Neural progenitor cell (in vitro differentiated cells): ENCODE results near the gene OSM. TPM values are rescaled to one million over a fixed set of nuclear protein-coding genes. Genes with fewer than 3 reads are reported as not detected.

Source experiments
- DNase-seq: peaks from one replicate; pipeline ENCODE4 v3.0.0-alpha.2; 2016; ENCODE audit warnings: low spot score
- H2AFZ ChIP-seq: fragments of 200-600 bp; sonication (generic); replicated peaks from 2 replicates; pipeline ENCODE4 v1.6.1; 2016; ENCODE audit warnings: antibody characterized with exemption
- H3F3A ChIP-seq: fragments of 200-600 bp; sonication (generic); 2 replicates; pipeline ENCODE4 v1.6.1; 2016; ENCODE audit warnings: antibody characterized with exemption, low read depth
- H3K27ac ChIP-seq: fragments of 200-600 bp; sonication (generic); 2 replicates; pipeline ENCODE4 v1.5.1; 2016; ENCODE audit warnings: mild to moderate bottlenecking
- H3K27me3 ChIP-seq: fragments of 200-600 bp; sonication (generic); 2 replicates; pipeline ENCODE4 v1.6.1; 2016; ENCODE audit warnings: mild to moderate bottlenecking, moderate library complexity
- H3K36me3 ChIP-seq: fragments of 200-600 bp; sonication (generic); 2 replicates; pipeline ENCODE4 v1.5.1; 2016
- H3K4me1 ChIP-seq: fragments of 200-600 bp; sonication (generic); 2 replicates; pipeline ENCODE4 v1.6.1; 2016; ENCODE audit warnings: mixed run types
- H3K4me2 ChIP-seq: fragments of 200-600 bp; sonication (generic); 2 replicates; pipeline ENCODE4 v1.6.1; 2016
- H3K4me3 ChIP-seq: fragments of 200-600 bp; sonication (generic); 2 replicates; pipeline ENCODE4 v1.5.1; 2016
- H3K79me2 ChIP-seq: fragments of 200-600 bp; sonication (generic); 2 replicates; pipeline ENCODE4 v1.6.1; 2016; ENCODE audit warnings: low read depth
- H3K9ac ChIP-seq: fragments of 200-600 bp; sonication (generic); 2 replicates; pipeline ENCODE4 v1.6.1; 2016
- H3K9me3 ChIP-seq: fragments of 200-600 bp; sonication (generic); 2 replicates; pipeline ENCODE4 v1.5.1; 2016; ENCODE audit warnings: low read depth
- H4K20me1 ChIP-seq: fragments of 200-600 bp; sonication (generic); 2 replicates; pipeline ENCODE4 v1.6.1; 2016; ENCODE audit warnings: low read depth
- H3K27ac Mint-ChIP-seq: 3 replicates; pipeline ENCODE4 v1.8.0; 2021; ENCODE audit warnings: mixed read lengths
- H3K27me3 Mint-ChIP-seq: 2 replicates; pipeline ENCODE4 v1.8.0; 2022; ENCODE audit warnings: low read depth, mild to moderate bottlenecking, inconsistent platforms, moderate library complexity, mixed read lengths; ENCODE audit not compliant: insufficient read depth
- H3K36me3 Mint-ChIP-seq: 3 replicates; pipeline ENCODE4 v1.8.0; 2021; ENCODE audit warnings: mixed read lengths
- H3K4me1 Mint-ChIP-seq: 3 replicates; pipeline ENCODE4 v1.8.0; 2021; ENCODE audit warnings: mixed read lengths
- H3K4me3 Mint-ChIP-seq: 3 replicates; pipeline ENCODE4 v1.8.0; 2021; ENCODE audit warnings: mild to moderate bottlenecking, moderate library complexity, mixed read lengths
- H3K9me3 Mint-ChIP-seq: 3 replicates; pipeline ENCODE4 v1.8.0; 2020; ENCODE audit warnings: mixed read lengths
- CTCF ChIP-seq: fragments of 200-600 bp; sonication (generic); IDR thresholded peaks from 2 replicates; pipeline ENCODE4 v1.5.1; 2017; ENCODE audit warnings: antibody characterized with exemption, mild to moderate bottlenecking
- EZH2 ChIP-seq: fragments of 200-600 bp; sonication (generic); IDR thresholded peaks from 2 replicates; pipeline ENCODE4 v1.6.1; 2017; ENCODE audit warnings: antibody characterized with exemption, mild to moderate bottlenecking, moderate library complexity
- EZH2phosphoT487 ChIP-seq: fragments of 200-600 bp; sonication (generic); IDR thresholded peaks from 2 replicates; pipeline ENCODE4 v1.6.1; 2017; ENCODE audit warnings: antibody characterized with exemption
- total RNA-seq: library from RNA; depleted of rRNA; stranded (reverse); fragments of >200 nt; gene quantifications from 2 replicates; pipeline ENCODE4 v1.2.3, GENCODE V29; 2015; ENCODE audit warnings: low replicate concordance

Gene OSM
- total RNA-seq, 1 donor from 2014 or later = not detected

DNA sequence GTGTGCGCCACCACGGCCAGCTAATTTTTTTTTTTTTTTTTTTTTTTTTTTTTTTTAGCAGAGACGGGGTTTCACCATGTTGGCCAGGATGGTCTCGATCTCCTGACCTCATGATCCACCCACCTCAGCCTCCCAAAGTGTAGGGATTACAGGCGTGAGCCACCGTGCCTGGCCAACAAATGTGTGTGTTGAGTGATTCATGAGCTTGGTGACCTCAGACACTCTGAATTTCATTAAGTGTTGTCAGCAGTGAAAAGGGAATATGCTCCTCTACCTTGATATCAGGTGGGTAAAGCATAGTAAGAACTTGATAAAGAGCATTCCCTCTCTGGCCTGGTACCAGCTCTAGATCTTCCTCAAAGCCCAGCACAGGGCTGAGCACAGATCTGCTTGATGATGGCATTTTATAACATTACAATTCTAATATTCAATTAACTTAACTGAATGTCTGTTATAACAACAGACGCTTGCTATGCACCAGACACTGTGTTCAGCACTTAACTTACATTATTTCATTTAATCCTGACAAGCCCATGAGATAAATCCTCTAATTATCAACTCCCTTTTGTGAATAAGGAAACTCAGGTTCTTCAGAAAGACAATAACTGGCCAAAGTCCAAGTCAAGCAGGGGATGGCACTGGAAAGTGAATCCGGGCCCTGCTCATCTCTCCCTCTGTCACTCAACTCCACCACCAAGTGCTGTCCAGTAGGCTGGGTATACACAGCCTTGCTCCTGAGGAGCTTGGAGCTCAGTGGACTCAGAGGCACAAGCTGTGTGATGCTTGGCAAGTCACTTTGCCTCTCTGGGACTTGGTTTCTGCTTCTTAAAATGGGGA, 47.1 kb upstream of the OSM start:
- Histone ChIP-seq H4K20me1 (peaks cover 15% of the 10 kb centered on the region), H3K4me3 (no peak overlapping the region), H3K9me3 (no peaks in the 10 kb centered on the region), H3K4me1 (no peaks in the 10 kb centered on the region), H3F3A (no peaks in the 10 kb centered on the region), H2AFZ (no peak overlapping the region), H3K79me2 (no peaks in the 10 kb centered on the region), H3K27me3 (no peaks in the 10 kb centered on the region), H3K4me2 (no peak overlapping the region), H3K27ac (no peak overlapping the region), H3K9ac (no peak overlapping the region), H3K36me3 (no peaks in the 10 kb centered on the region)
- no peak for DNase-seq
- TF ChIP-seq EZH2 = no peak
- TF ChIP-seq CTCF = no peak
- no peak for TF ChIP-seq EZH2phosphoT487
- peaks cover 4% of the 10 kb centered on the region for H3K4me1 Mint-ChIP-seq
- H3K27ac Mint-ChIP-seq = no peak overlapping the region
- H3K36me3 Mint-ChIP-seq = no peaks in the 10 kb centered on the region
- H3K27me3 Mint-ChIP-seq = peaks cover 2% of the 10 kb centered on the region
- H3K9me3 Mint-ChIP-seq = no peaks in the 10 kb centered on the region
- no peak overlapping the region for H3K4me3 Mint-ChIP-seq

DNA sequence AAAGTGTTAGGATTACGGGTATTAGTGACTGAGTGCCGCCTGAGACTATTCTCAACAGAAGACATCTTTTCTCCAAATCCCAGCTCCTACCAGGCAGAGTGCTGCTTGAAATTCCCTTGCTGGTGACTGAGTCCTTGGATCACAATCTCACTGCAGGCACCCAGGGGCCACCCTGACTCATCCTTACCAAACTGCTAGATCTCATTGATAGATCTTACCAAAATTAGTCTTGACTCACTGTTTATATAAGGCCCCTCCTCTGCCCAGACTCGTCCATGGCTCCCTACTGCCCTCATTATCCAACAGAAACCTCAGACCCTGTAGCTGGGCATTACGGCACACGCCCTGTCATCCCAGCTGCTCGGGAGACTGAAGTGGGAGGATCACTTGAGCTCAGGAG, 45.4 kb upstream of the OSM start:
- Histone ChIP-seq H3K9me3 (no peaks in the 10 kb centered on the region), H3F3A (no peaks in the 10 kb centered on the region), H3K4me2 (no peak overlapping the region), H3K4me1 (no peaks in the 10 kb centered on the region), H3K27ac (no peak overlapping the region), H3K27me3 (no peaks in the 10 kb centered on the region), H3K79me2 (no peaks in the 10 kb centered on the region), H4K20me1 (peaks cover 6% of the 10 kb centered on the region), H3K9ac (no peak overlapping the region), H2AFZ (no peak overlapping the region), H3K4me3 (no peak overlapping the region), H3K36me3 (no peaks in the 10 kb centered on the region)
- Mint-ChIP-seq H3K27me3 (peaks cover 2% of the 10 kb centered on the region), H3K9me3 (no peaks in the 10 kb centered on the region), H3K4me3 (no peak overlapping the region), H3K36me3 (no peaks in the 10 kb centered on the region), H3K27ac (no peak overlapping the region), H3K4me1 (peaks cover 6% of the 10 kb centered on the region)
- TF ChIP-seq EZH2phosphoT487 = no peak
- no peak for TF ChIP-seq EZH2
- TF ChIP-seq CTCF = no peak
- DNase-seq = no peak

GRCh38 chr22:30310881-30311771, 44.5 kb upstream of the OSM start:
- H2AFZ ChIP-seq = no peak overlapping the region
- DNase-seq = no peak
- H3K27ac ChIP-seq = no peak overlapping the region
- no peak overlapping the region for H3K4me2 ChIP-seq
- H3K4me1 ChIP-seq = no peaks in the 10 kb centered on the region
- H3K9me3 ChIP-seq = no peaks in the 10 kb centered on the region
- no peak overlapping the region for H3K4me3 ChIP-seq
- no peak overlapping the region for H3K27ac Mint-ChIP-seq
- H3K27me3 ChIP-seq = no peaks in the 10 kb centered on the region
- H3K27me3 Mint-ChIP-seq = peaks cover 2% of the 10 kb centered on the region
- H3K36me3 ChIP-seq = no peaks in the 10 kb centered on the region
- no peaks in the 10 kb centered on the region for H3F3A ChIP-seq
- no peaks in the 10 kb centered on the region for H3K79me2 ChIP-seq
- H3K9me3 Mint-ChIP-seq = no peaks in the 10 kb centered on the region
- H3K4me1 Mint-ChIP-seq = peaks cover 6% of the 10 kb centered on the region
- no peak for TF ChIP-seq EZH2phosphoT487
- no peak for TF ChIP-seq CTCF
- no peak for TF ChIP-seq EZH2
- H3K4me3 Mint-ChIP-seq = no peak overlapping the region
- H4K20me1 ChIP-seq = no peaks in the 10 kb centered on the region
- no peak overlapping the region for H3K9ac ChIP-seq
- no peaks in the 10 kb centered on the region for H3K36me3 Mint-ChIP-seq
